Measurements from ENCODE around the gene OR52E2. TPM values are rescaled to one million over a fixed set of nuclear protein-coding genes. Genes with fewer than 3 reads are reported as not detected.

OR52E2 gene
- total RNA-seq, 2 donors from 2014 or later = not detected

DNA sequence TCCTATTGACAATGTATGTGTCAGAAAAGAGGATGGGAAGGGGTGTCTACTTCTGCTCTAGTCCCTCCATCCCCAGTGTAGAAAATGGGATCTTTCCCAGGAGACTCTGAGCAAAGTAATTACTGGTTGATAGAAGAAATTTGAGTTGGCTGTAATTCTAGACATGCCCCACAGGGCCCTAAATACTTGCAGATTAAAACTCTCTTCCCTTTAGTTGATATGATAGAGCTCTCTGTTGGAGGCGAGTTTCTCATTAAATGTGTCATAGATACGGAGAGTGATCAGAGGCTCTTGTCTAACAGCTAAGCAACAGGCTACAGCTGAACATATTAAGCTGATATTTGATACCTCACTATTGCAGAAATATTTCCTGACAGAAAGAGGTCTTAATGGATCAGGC lies 42.8 kb upstream of the OR52E2 start:
- Histone ChIP-seq H3K27ac (ENCODE audit: low read depth, low read length) (no peak overlapping the region), H3K36me3 (ENCODE audit: control insufficient read depth, insufficient read depth, low read length) (no peaks in the 10 kb centered on the region), H3K9me3 (ENCODE audit: control insufficient read depth, low read length) (no peaks in the 10 kb centered on the region), H3K27me3 (ENCODE audit: control insufficient read depth, insufficient read depth, low read length, poor library complexity, severe bottlenecking) (no peaks in the 10 kb centered on the region), H3K4me3 (ENCODE audit: low read length) (no peak overlapping the region), H3K4me1 (ENCODE audit: control insufficient read depth, insufficient read depth, low read length) (peaks cover 3% of the 10 kb centered on the region), H3K9ac (ENCODE audit: extremely low read depth, low read length, poor library complexity, severe bottlenecking) (no peak overlapping the region)
- H3K27ac Mint-ChIP-seq = peak overlapping the region; percentile 59
- no peak for DNase-seq
- TF ChIP-seq CTCF (conservative IDR thresholded peaks at IDR 0.05) = peak; percentile 59
- H3K4me1 Mint-ChIP-seq = peaks cover 25% of the 10 kb centered on the region
- 63% methylated on average over 2 of the region's 2 CpGs; no CpG with 5 or more reads in 1 of the 2 experiments for WGBS, 2 experiments (ENCODE audit: insufficient coverage in 1 of 2, insufficient read length in 1 of 2)
- H3K36me3 Mint-ChIP-seq (ENCODE audit: low read depth) = no peaks in the 10 kb centered on the region
- H3K9me3 Mint-ChIP-seq = no peaks in the 10 kb centered on the region
- no peak overlapping the region for H3K4me3 Mint-ChIP-seq
- no peaks in the 10 kb centered on the region for H3K27me3 Mint-ChIP-seq (ENCODE audit: insufficient read depth)

DNA sequence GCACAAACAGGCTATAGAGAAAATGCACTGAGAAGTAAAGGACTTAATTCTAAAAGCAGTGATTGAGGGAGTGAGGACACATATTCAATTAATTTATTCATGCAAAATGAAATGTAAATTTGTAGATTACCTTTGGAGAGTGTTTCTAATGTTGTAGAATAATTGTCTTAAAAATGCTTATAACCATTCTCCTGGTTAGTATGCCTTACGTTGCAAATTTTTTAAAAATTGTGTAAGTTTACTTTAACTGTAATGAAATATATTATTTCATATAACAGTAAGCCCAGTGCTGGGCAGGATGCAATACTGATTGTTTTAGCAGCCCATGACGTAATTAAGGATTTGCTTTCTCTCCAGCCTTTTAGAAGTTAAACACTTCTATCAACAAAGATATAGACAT lies 36.6 kb upstream of the OR52E2 start:
- no peak for DNase-seq
- no peaks in the 10 kb centered on the region for H3K9me3 ChIP-seq (ENCODE audit: control insufficient read depth, low read length)
- WGBS, 2 experiments (ENCODE audit: insufficient coverage in 1 of 2, insufficient read length in 1 of 2) = 100% methylated on average over 1 of the region's 2 CpGs; no CpG with 5 or more reads in 1 of the 2 experiments
- H3K4me1 ChIP-seq (ENCODE audit: control insufficient read depth, insufficient read depth, low read length) = no peaks in the 10 kb centered on the region
- Mint-ChIP-seq H3K4me1 (peaks cover 5% of the 10 kb centered on the region), H3K4me3 (no peak overlapping the region), H3K36me3 (ENCODE audit: low read depth) (no peaks in the 10 kb centered on the region), H3K27ac (no peak overlapping the region), H3K9me3 (no peaks in the 10 kb centered on the region), H3K27me3 (ENCODE audit: insufficient read depth) (no peaks in the 10 kb centered on the region)
- no peaks in the 10 kb centered on the region for H3K27me3 ChIP-seq (ENCODE audit: control insufficient read depth, insufficient read depth, low read length, poor library complexity, severe bottlenecking)
- no peak overlapping the region for H3K4me3 ChIP-seq (ENCODE audit: low read length)
- no peak overlapping the region for H3K27ac ChIP-seq (ENCODE audit: low read depth, low read length)
- TF ChIP-seq CTCF (conservative IDR thresholded peaks at IDR 0.05) = no peak
- H3K36me3 ChIP-seq (ENCODE audit: control insufficient read depth, insufficient read depth, low read length) = no peaks in the 10 kb centered on the region
- no peak overlapping the region for H3K9ac ChIP-seq (ENCODE audit: extremely low read depth, low read length, poor library complexity, severe bottlenecking)

GRCh38 chr11:5092821-5093585 lies 33.6 kb upstream of the OR52E2 start:
- TF ChIP-seq CTCF (conservative IDR thresholded peaks at IDR 0.05) = no peak
- Mint-ChIP-seq H3K36me3 (ENCODE audit: low read depth) (no peaks in the 10 kb centered on the region), H3K27ac (no peak overlapping the region), H3K9me3 (no peaks in the 10 kb centered on the region), H3K4me1 (peaks cover 9% of the 10 kb centered on the region), H3K4me3 (no peak overlapping the region), H3K27me3 (ENCODE audit: insufficient read depth) (no peaks in the 10 kb centered on the region)
- no peak for DNase-seq
- Histone ChIP-seq H3K4me3 (ENCODE audit: low read length) (no peak overlapping the region), H3K4me1 (ENCODE audit: control insufficient read depth, insufficient read depth, low read length) (peaks cover 2% of the 10 kb centered on the region), H3K27me3 (ENCODE audit: control insufficient read depth, insufficient read depth, low read length, poor library complexity, severe bottlenecking) (no peaks in the 10 kb centered on the region), H3K9ac (ENCODE audit: extremely low read depth, low read length, poor library complexity, severe bottlenecking) (no peak overlapping the region), H3K27ac (ENCODE audit: low read depth, low read length) (no peak overlapping the region), H3K9me3 (ENCODE audit: control insufficient read depth, low read length) (no peaks in the 10 kb centered on the region), H3K36me3 (ENCODE audit: control insufficient read depth, insufficient read depth, low read length) (no peaks in the 10 kb centered on the region)
- WGBS, 2 experiments (ENCODE audit: insufficient coverage in 1 of 2, insufficient read length in 1 of 2) = 94 to 100% methylated on average over 2 to 6 of the region's 8 CpGs

Data from endodermal cell (in vitro differentiated cells).